GM08714 (cell line): Measurements from ENCODE around the gene SMPD3.

Experiments
- H3K4me3 ChIP-seq: fragments of 200-500 bp; sonication (Bioruptor generic); 2 replicates; pipeline ENCODE4 v1.5.1; 2014; ENCODE audit warnings: mild to moderate bottlenecking, low read length, inconsistent platforms
- ZNF274 ChIP-seq: IDR thresholded peaks from 2 replicates; pipeline ENCODE4 v1.6.1; 2012; ENCODE audit warnings: mild to moderate bottlenecking, low read depth, low read length

SMPD3 gene

DNA sequence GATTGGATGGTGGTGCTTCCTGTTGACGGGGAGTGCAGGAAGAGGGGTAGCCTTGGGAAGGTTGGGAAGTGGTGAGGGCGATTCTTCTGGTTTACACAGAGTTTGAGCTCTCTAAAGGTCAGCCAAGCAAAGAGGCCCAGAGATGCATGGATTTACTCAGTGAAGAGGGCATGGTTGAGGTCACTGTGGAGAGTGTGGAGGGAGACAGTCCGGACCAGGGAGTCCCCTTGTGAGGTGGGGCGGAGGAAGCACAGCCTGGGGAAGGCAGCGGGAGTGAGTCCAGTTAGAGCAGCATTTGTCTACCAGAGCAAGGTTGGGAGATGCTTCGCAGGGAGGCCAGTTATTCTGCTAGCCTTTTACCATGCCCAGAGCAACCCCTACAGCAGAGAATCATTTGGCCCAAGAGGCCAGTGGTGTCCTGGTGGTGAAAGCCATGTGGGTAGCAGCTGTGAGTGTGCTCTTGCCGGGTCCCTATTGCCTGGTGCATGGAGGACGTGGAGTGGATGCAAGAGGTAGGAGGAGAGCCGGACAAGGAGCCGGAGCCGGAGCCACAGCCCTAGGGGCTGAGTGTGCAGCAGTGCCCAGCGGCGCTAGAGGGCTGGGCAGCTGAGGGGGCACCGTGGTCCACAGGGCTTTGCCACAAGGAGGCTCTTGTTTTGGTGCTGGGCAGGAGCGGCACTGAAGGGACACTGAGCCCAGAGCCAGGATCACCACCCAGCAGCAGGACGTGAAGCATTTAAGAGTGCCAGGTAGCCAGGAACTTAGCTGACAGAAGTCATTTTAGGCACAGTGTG lies 109.8 kb downstream of the SMPD3 start:
- no peak overlapping the region for H3K4me3 ChIP-seq
- TF ChIP-seq ZNF274 = no peak

DNA sequence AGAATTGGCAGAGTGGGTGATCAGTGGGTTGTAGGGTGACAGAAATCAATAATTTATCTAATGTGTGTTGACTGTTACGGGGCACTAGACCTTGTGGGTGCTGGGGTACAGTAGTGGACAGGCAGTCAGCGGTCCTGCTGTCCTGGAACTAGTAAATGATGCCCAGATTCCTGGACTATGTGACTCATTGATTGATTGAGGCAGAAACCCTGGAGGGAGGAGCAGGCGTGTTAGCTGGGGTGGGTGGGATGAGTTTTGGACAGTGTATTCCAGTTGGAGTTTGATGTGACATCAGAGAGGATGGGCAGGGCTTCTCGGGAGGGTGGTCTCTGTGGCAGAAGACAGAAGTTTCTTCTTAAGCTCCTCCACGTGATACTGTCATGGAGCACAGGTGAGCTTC lies 113.1 kb downstream of the SMPD3 start:
- TF ChIP-seq ZNF274 = no peak
- no peak overlapping the region for H3K4me3 ChIP-seq

DNA sequence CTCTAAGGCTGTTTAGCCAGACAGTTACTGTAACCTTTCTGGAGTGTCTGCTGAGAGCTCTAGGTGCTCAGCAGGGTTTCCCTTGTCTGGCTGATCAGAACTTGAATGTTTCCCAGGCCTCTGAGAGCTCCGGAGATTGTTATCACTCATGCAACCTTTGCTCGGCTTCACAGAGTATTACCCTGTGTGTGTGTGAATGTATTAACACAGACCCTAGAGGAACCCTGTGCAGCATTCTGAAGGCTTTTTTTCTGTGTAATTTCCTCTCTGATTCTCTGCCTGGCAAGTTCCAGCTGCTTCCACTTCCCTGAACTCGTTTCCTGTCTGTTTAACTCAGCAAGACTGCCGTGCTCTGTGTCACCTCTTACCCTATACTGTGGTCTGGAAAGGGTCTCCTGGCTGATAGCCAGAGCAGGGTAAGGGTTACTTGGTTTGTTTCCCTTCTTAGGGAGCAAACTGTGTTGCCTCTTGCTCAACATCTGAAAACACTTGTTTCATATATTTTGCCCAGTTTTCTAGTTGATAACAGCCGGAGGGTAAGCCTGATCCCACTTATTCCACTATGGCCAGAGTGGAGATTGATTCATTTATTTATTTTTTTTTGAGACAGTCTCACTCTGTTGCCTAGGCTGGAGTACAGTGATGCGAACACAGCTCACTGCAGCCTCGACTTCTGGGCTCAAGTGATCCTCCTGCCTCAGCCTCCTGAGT lies 115.7 kb downstream of the SMPD3 start:
- TF ChIP-seq ZNF274 = no peak
- no peak overlapping the region; the same call in 1 of the 2 replicates for H3K4me3 ChIP-seq

DNA sequence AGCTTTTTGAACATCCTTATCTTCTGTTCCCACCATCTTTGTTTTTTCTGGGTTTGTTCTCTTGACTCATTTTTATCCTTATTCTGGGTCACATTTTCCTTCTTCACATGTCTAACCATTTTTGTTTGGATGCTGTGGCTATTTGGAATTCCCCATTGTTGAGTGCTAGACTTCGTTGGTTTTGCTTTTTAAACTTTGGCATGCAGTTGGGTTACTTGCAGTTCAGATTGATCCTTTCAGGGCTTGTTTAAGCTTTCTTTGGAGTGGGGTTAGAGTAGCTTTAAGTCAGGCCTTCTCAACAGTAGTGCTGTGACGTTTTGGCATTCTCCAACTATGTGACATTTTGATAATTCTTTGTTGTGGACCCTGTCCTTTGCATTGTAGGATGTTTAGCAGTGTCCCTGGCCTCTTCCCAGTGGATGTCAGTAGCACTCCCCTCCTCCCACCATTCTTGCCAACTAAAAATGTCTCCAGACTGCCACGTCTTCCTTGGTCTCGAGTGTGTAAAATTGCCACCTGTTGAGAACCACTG lies 116.4 kb downstream of the SMPD3 start:
- no peak overlapping the region; the same call in 1 of the 2 replicates for H3K4me3 ChIP-seq
- TF ChIP-seq ZNF274 = no peak

DNA sequence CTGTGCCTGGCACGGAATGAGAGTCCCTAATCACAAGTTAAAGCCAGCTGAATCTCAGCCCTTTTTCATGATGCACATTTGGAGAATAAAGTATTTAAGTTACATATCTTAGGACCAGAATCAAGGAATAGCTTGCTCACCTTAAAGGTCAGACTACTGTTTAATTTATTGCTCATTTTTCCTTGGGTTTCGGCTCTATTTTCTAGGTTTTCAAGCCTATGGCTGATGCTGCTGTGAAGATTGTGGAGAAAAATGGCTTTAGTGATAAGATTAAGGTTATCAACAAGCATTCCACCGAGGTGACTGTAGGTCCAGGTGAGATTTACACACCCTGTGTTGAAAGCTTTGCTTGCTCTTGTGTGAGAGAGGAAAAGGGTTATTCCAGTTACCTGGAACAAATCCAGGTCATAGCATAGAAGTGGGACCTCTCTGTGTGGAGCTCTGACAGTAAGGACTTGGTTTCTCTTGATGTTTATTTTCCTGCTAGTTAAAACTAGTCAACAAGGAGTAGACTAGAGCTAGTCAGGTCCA lies 119.4 kb downstream of the SMPD3 start:
- no peak for TF ChIP-seq ZNF274
- H3K4me3 ChIP-seq = no peak overlapping the region

DNA sequence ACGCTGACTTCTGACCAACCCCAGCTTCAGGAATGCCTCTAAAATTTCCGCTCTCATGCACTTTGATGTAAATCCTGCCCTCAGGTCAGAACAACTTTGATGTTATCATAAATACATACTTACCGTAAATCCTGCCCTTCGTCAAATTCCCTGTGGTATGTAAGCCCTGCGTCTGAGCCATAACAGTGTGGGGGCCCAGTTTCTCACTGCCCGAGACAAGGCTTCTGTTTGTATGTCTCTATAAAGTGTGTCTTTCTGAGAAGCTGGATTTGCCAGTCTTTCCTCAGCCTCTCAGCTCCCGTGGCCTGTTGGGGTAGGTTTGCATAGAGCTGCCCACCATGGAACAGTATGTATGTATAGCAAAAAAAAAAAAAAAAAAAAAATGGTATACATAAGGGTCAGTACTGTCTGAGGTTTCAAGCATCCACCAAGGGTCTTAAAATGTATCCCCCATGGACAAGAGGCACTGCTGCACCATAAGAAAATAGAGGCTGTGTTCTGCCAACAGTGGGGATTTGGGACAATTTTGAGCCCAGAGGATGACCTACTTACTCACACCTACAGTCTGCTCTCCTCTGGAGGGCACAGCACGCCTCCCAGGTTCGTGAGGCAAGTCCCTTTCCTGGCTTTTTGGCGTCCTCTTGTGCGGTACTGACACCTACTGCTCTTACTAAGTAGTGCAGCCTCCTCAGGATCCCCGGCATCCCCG lies 120.0 kb downstream of the SMPD3 start:
- no peak overlapping the region for H3K4me3 ChIP-seq
- no peak for TF ChIP-seq ZNF274

DNA sequence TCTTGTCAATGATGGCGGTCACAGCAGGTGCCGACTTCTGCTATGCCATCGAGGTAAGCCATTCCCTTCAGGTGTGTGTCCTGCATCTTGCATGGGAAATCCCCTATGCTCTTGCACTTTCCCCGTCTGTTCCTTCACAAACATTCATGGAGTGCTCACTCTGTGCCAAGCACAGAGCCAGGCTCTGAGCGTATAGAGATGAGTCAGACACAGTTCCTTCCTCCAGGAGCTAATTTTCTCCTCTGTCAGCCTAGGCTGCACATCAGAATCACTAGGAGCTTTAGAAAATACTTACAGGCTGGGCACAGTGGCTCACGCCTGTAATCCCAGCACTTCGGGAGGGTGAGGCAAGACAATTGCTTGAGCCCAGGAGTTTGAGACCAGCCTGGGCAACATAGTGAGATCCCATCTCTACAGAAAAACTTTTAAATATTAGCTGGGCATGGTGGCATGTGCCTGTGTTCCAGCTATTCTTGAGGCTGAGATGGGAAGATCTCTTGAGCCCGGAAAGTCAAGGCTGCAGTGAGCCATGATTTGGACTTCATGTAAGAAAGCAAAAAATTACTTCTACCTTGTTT lies 123.4 kb downstream of the SMPD3 start:
- no peak for TF ChIP-seq ZNF274

DNA sequence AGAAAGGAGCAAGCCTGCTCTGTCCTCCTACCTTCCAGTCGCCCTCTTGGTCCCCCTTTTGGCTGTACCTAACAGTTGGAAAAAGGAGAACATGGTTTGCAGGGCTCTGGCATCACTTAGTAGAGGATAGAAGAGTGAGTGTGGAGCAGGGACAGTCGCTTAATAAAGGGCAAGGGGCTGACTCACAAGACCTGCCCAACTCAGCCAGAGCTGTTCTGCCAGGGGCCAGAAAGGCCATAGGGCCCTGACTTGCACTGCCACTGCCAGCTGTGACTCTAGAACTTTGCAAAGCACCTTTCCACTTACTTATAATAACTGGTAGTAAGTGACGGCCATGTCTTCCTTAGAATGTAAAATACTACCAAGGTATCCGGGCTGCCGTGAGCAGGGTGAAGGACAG lies 124.0 kb downstream of the SMPD3 start:
- no peak for TF ChIP-seq ZNF274
- no peak overlapping the region for H3K4me3 ChIP-seq

More for the DNA sequence above, 123.4 kb downstream of the SMPD3 start:
- no peak overlapping the region for H3K4me3 ChIP-seq

DNA sequence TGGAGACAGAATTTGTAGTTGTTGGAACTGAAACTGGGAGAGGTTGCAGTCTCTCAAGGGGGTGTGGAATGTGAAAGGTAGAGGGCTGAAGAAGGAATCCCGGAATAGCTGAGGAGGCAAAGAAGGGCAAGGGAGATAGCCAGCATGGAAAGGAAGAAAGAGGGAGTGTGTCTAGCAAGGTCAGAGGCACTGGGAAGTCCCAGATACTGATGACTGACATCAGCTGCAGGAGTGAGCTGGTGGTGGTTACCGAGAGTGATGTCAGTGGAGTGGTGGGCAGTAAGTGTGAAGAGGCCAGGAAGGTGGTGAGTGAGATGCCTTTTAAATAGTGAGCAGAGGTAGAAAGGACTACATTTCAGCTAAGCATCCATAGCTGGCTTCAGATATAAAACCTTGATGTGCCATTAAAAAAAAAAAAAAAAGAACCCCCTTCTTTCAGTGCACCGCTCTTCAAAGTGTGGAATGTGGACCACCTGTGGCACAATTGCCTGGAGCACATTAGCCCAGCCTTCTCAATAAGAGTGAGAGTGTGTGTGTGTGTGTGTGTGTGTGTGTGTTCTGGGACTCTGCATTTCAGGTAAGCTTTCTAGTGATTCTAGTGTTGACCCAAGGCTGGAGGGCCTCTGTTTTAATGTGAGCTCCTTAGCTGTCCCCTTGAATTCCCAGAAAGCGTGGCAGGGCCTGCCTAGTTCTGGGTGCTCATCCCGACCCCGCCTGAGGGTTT lies 129.0 kb downstream of the SMPD3 start:
- H3K4me3 ChIP-seq = no peak overlapping the region
- no peak for TF ChIP-seq ZNF274

DNA sequence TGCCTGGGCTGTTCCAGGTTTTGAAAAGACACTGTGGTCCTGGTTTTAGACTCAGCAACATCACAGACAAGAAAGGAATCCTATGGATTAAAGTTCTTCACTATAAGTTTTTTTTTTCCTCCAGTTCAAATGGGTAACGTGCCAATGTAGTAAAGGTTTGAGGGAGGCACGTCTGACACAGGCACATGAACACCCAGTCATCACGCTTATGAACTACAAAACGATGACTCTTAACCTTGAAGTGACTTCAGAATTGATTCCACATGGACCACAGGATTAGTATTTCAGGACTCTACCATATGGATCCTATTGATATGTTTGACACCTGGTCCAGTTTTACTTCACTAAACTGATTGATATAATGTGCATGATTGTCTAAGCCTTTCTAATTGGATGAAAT lies 135.2 kb downstream of the SMPD3 start:
- no peak for TF ChIP-seq ZNF274
- no peak overlapping the region for H3K4me3 ChIP-seq

DNA sequence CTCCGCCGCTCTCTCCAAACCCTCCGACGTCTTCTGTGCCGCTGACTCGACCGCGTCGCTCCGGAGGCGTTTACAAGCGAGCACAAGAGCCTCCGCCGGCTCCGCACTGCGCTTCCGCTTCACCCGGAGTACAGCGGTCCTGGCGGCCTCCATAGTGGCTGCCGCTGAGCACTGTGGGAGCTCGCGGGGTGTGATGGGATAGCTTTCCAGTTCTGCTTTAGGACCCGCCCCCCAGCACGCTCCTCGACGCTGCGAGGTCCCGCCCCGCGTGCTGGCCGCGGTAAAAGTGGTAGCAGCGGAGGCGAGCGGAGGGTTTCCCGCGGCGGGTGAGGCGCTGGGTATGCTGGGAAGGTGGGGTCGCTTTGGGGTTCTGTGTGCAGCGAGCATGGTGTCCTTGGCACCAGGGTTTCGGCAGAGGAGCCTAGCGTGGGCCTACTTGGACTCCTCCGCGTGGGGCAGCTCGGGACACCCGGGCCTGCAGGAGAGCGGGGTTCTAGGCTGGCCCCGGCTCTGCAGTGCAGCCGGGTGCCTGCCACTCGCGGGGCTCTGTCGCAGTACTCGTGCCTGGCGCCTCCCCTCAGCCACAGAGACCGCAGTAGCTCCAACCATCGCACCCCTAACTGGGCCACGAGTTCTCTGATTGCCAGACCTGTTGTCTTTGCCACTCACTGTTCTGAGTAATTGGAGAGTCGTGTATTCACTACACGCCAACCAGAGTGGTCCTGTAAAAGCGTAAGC lies 137.4 kb downstream of the SMPD3 start, which contains the start of the genes PRMT7 and SLC7A6OS:
Gene PRMT7 (plus strand): TSS at position 246 of the 738 bp plus-strand sequence. CDS start 4,961 bp downstream, outside the sequence.
Gene SLC7A6OS (minus strand): TSS at position 173 of the 738 bp plus-strand sequence. CDS start 20 bp downstream, at position 153.
- no peak for TF ChIP-seq ZNF274
- peak within 1 kb of the TSS; percentile 75 for H3K4me3 ChIP-seq

DNA sequence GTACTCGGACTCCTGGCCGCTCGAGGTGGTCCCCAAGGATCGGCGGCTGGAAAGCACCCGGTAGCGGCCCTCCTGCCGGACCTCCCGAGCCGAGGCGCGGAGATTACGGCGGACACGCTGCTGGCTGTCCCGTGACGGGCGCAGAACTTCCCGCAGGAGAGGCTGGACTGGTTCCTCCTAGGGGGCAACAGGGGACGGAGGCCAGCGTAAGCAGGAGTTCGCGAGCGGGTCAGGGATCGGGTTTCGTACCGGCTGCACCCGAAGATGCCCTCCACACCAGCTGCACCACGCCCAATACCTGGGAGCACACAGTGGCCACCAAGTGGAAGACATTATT lies 137.9 kb downstream of the SMPD3 start:
- TF ChIP-seq ZNF274 = no peak
- peak overlapping the region; percentile 75 for H3K4me3 ChIP-seq

DNA sequence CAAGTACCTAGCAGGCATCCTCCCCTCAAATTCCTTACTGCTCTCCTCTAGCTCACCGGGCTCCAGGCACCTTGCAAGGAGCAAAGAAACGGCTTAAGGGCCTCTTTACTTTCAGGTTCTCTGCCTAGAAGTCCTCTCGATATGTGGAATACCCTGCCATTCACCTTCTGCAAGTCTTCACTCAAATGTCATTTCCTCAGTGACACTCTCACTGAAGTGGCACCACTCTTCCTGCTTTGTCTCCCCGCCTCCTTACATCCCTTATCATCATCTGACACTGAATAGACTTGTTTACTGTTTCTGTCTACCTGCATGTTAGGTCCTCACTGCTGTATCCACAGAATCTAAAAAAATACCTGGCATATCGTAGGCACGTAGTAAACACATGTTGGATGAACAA lies 138.5 kb downstream of the SMPD3 start:
- TF ChIP-seq ZNF274 = no peak

More for the DNA sequence above, 138.5 kb downstream of the SMPD3 start:
- H3K4me3 ChIP-seq = peak overlapping the region; percentile 75
